Panc1 (cell line): ENCODE results near the gene SCAMP3.

Experiments used
- CTCF ChIP-seq: fragments of 450-650 bp; IDR thresholded peaks from 2 replicates; pipeline ENCODE4 v1.5.1; 2017; ENCODE audit warnings: mild to moderate bottlenecking
- POLR2AphosphoS5 ChIP-seq: IDR thresholded peaks from 2 replicates; pipeline ENCODE4 v1.6.1; 2012; ENCODE audit warnings: mild to moderate bottlenecking, low read depth, low read length, moderate library complexity
- TCF7L2 ChIP-seq: IDR thresholded peaks from 2 replicates; pipeline ENCODE4 v1.6.1; 2011; ENCODE audit warnings: mild to moderate bottlenecking, low read depth, low read length, inconsistent platforms

GRCh38 chr1:155253208-155253607 is 9.0 kb downstream of the SCAMP3 start:
- TF ChIP-seq CTCF (no peak; the same call in 1 of the 2 replicates), POLR2AphosphoS5 (no peak), TCF7L2 (no peak)
